Thyroid gland (tissue), 4 donors: ENCODE results near the gene ANK3.

Experiments used
- CTCF ChIP-seq, 6 experiments: fragments of 200-600 bp in 3 of 6; fragments of 450-650 bp in 3 of 6; sonication (generic) in 3 of 6; IDR thresholded peaks; one replicate each; pipeline ENCODE4 v1.5.1; 2016 to 2019; ENCODE audit warnings: antibody characterized with exemption in 6 of 6, mild to moderate bottlenecking in 2 of 6, inconsistent platforms in 1 of 6, moderate library complexity in 1 of 6
- POLR2A ChIP-seq, 2 donors: fragments of 450-650 bp; IDR thresholded peaks; one replicate each; pipeline ENCODE4 v1.6.1; 2017; ENCODE audit warnings: antibody characterized with exemption in 2 of 2, mild to moderate bottlenecking in 2 of 2, moderate library complexity in 1 of 2

DNA sequence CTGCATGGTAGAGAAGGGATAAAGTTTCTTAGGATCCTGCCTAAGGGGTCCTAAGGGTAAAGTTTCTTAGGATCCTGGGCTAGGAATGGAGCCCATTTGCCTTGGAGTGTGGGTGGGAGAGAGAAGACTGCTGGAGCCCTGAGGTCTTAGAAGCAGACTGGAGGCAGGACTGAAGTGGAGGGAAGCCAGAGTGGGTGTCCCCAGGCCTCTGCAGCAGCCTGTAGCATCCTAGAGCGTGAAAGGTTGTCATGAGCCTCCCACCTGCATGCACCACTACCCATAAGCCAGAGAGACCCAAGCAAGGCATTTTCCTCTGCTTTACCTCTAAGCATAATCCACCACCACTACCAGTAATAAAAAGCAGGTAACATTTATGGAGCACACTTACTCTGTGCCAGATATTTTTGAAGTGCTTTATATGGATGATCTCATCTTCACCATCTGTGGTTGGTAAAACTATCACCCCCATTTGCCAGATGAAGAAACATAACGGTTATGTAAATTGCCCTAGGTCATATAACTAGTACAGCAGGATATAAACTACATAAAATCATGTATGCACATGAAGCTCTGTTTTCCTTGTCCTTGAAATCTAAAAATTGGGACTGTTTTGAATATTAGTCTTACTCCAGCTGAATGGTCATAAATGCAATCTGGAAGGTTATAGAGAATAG lies 379.8 kb downstream of the ANK3 start:
- TF ChIP-seq POLR2A (IDR thresholded peaks at IDR 0.05) = no peak
- no peak for TF ChIP-seq CTCF (IDR thresholded peaks at IDR 0.05)
